Measurements from ENCODE around the gene CTRB1. TPM values are rescaled to one million over a fixed set of nuclear protein-coding genes. Genes with fewer than 3 reads are reported as not detected.
"Not testable (repeated sequence)": the region's sequence is repeated elsewhere in the genome, so short reads cannot be mapped to it uniquely, and the experiment has no call there.

The CTRB1 gene
- total and polyA plus RNA-seq, 2 experiments from 2014 or later, result 0.21 TPM; not detected in 1

- Histone ChIP-seq H3K4me3 (no peak overlapping the region), H3K27ac (peak overlapping the region; percentile 93), H2AFZ (no peak overlapping the region), H3K4me2 (peak overlapping the region; percentile 70), H3K9me2 (replicated peaks; ENCODE audit: insufficient read depth) (no peaks in the 10 kb centered on the region), H3K9me3 (ENCODE audit: low read depth) (no peaks in the 10 kb centered on the region), H3K27me3 (no peaks in the 10 kb centered on the region), H4K20me1 (ENCODE audit: insufficient read depth, poor library complexity, severe bottlenecking) (peaks cover 23% of the 10 kb centered on the region), H3K36me3 (replicated peaks; ENCODE audit: insufficient read depth, low read depth) (no peaks in the 10 kb centered on the region), H3K4me1 (ENCODE audit: insufficient read depth) (peaks cover 26% of the 10 kb centered on the region), H3K79me2 (peaks cover 75% of the 10 kb centered on the region)
- 77% methylated on average over 16 of the region's 16 CpGs for WGBS (ENCODE audit: low lambda C conversion rate, missing lambda C conversion rate)
- TF ChIP-seq CTCF (IDR thresholded peaks at IDR 0.05; ENCODE audit: poor library complexity) (peak; percentile 7), EZH2phosphoT487 (IDR thresholded peaks at IDR 0.05; ENCODE audit: low read depth, severe bottlenecking, unreplicated experiment) (no peak), EZH2 (IDR thresholded peaks at IDR 0.05; ENCODE audit: borderline replicate concordance) (no peak)
- no peak for DNase-seq (ENCODE audit: low spot score)
Measured at GRCh38 chr16:75238853-75239541, 20.2 kb downstream of the CTRB1 start.

GRCh38 chr16:75239542-75240122, 20.8 kb downstream of the CTRB1 start:
- Histone ChIP-seq H2AFZ (no peak overlapping the region), H3K4me2 (no peak overlapping the region), H3K9me3 (ENCODE audit: low read depth) (no peaks in the 10 kb centered on the region), H3K9me2 (replicated peaks; ENCODE audit: insufficient read depth) (no peaks in the 10 kb centered on the region), H3K27ac (peak overlapping the region; percentile 93), H3K79me2 (peaks cover 77% of the 10 kb centered on the region), H3K27me3 (no peaks in the 10 kb centered on the region), H3K4me3 (no peak overlapping the region), H3K4me1 (ENCODE audit: insufficient read depth) (peaks cover 33% of the 10 kb centered on the region), H4K20me1 (ENCODE audit: insufficient read depth, poor library complexity, severe bottlenecking) (peaks cover 21% of the 10 kb centered on the region), H3K36me3 (replicated peaks; ENCODE audit: insufficient read depth, low read depth) (no peaks in the 10 kb centered on the region)
- TF ChIP-seq CTCF (IDR thresholded peaks at IDR 0.05; ENCODE audit: poor library complexity) (no peak), EZH2phosphoT487 (IDR thresholded peaks at IDR 0.05; ENCODE audit: low read depth, severe bottlenecking, unreplicated experiment) (no peak), EZH2 (IDR thresholded peaks at IDR 0.05; ENCODE audit: borderline replicate concordance) (no peak)
- 90% methylated on average over 18 of the region's 19 CpGs for WGBS (ENCODE audit: low lambda C conversion rate, missing lambda C conversion rate)
- no peak for DNase-seq (ENCODE audit: low spot score)

GRCh38 chr16:75240633-75241032, 21.8 kb downstream of the CTRB1 start:
- peaks cover 77% of the 10 kb centered on the region for H3K79me2 ChIP-seq
- H3K4me1 ChIP-seq (ENCODE audit: insufficient read depth), result peaks cover 43% of the 10 kb centered on the region
- not testable (repeated sequence) for H3K9me3 ChIP-seq (ENCODE audit: low read depth); DNase-seq (ENCODE audit: low spot score); H3K36me3 ChIP-seq (replicated peaks; ENCODE audit: insufficient read depth, low read depth); H3K4me2 ChIP-seq; H3K9me2 ChIP-seq (replicated peaks; ENCODE audit: insufficient read depth); H3K27me3 ChIP-seq; H3K4me3 ChIP-seq; H2AFZ ChIP-seq
- H3K27ac ChIP-seq, result peak overlapping the region; percentile 93
- WGBS (ENCODE audit: low lambda C conversion rate, missing lambda C conversion rate), result 83% methylated on average over 7 of the region's 7 CpGs
- peaks cover 21% of the 10 kb centered on the region for H4K20me1 ChIP-seq (ENCODE audit: insufficient read depth, poor library complexity, severe bottlenecking)

GRCh38 chr16:75241412-75241811, 22.6 kb downstream of the CTRB1 start:
- Histone ChIP-seq H4K20me1 (ENCODE audit: insufficient read depth, poor library complexity, severe bottlenecking) (peaks cover 21% of the 10 kb centered on the region), H3K27me3 (no peaks in the 10 kb centered on the region), H3K4me1 (ENCODE audit: insufficient read depth) (peaks cover 50% of the 10 kb centered on the region), H3K27ac (no peak overlapping the region), H3K79me2 (peaks cover 83% of the 10 kb centered on the region), H2AFZ (no peak overlapping the region), H3K9me2 (replicated peaks; ENCODE audit: insufficient read depth) (no peaks in the 10 kb centered on the region), H3K36me3 (replicated peaks; ENCODE audit: insufficient read depth, low read depth) (no peaks in the 10 kb centered on the region), H3K4me2 (no peak overlapping the region), H3K4me3 (no peak overlapping the region), H3K9me3 (ENCODE audit: low read depth) (no peaks in the 10 kb centered on the region)
- DNase-seq (ENCODE audit: low spot score), result no peak
- 86% methylated on average over 8 of the region's 8 CpGs for WGBS (ENCODE audit: low lambda C conversion rate, missing lambda C conversion rate)
- TF ChIP-seq EZH2 (IDR thresholded peaks at IDR 0.05; ENCODE audit: borderline replicate concordance), result no peak
- TF ChIP-seq CTCF (IDR thresholded peaks at IDR 0.05; ENCODE audit: poor library complexity), result no peak
- no peak for TF ChIP-seq EZH2phosphoT487 (IDR thresholded peaks at IDR 0.05; ENCODE audit: low read depth, severe bottlenecking, unreplicated experiment)

All from hepatocyte (in vitro differentiated cells).